Mucosa of stomach (tissue), 1 donor: ENCODE measurements around the gene FCHO2.
"Not testable (repeated sequence)": the region's sequence is repeated elsewhere in the genome, so short reads cannot be mapped to it uniquely, and the experiment has no call there.

ENCODE experiments used
- H3K27me3 ChIP-seq: one replicate; pipeline ENCODE4 v1.7.0; 2013; ENCODE audit warnings: mild to moderate bottlenecking, low read length; ENCODE audit not compliant: control insufficient read depth, insufficient read depth
- H3K36me3 ChIP-seq: one replicate; pipeline ENCODE4 v1.7.0; 2013; ENCODE audit warnings: low read length; ENCODE audit not compliant: control insufficient read depth, insufficient read depth
- H3K4me1 ChIP-seq: one replicate; pipeline ENCODE4 v1.7.0; 2013; ENCODE audit warnings: mild to moderate bottlenecking, low read length; ENCODE audit not compliant: control insufficient read depth, insufficient read depth
- H3K4me3 ChIP-seq: one replicate; pipeline ENCODE4 v1.7.0; 2013; ENCODE audit warnings: low read length
- H3K9ac ChIP-seq: one replicate; pipeline ENCODE4 v1.7.0; 2013; ENCODE audit warnings: mild to moderate bottlenecking, low read length, moderate library complexity
- H3K9me3 ChIP-seq: one replicate; pipeline ENCODE4 v1.7.0; 2013; ENCODE audit warnings: mild to moderate bottlenecking, low read length, moderate library complexity; ENCODE audit not compliant: control insufficient read depth
- donor health status: Pancreatic carcinoma.

The FCHO2 gene

DNA sequence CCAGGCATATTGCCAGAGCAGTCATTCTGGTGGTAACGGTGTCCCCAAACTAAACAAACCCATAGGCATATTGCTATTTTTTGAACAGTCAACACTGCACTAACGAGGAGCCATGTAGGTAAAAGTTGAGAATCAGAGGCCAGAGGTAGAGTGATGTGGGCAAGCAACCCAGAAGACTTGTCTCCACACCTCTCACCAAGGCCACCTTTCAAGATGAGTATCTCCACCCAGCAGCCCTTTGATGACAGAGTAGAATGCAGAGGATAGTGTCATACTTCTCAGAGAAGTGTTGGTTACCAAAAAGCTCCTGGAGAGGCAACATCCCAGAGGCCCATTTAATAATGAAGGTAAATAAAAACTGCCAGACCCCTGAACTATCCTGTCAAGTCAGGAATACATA is 63.9 kb downstream of the FCHO2 start:
- Histone ChIP-seq H3K4me3 (no peak overlapping the region), H3K4me1 (no peaks in the 10 kb centered on the region), H3K9ac (no peak overlapping the region), H3K36me3 (no peaks in the 10 kb centered on the region), H3K9me3 (no peaks in the 10 kb centered on the region), H3K27me3 (no peaks in the 10 kb centered on the region)

DNA sequence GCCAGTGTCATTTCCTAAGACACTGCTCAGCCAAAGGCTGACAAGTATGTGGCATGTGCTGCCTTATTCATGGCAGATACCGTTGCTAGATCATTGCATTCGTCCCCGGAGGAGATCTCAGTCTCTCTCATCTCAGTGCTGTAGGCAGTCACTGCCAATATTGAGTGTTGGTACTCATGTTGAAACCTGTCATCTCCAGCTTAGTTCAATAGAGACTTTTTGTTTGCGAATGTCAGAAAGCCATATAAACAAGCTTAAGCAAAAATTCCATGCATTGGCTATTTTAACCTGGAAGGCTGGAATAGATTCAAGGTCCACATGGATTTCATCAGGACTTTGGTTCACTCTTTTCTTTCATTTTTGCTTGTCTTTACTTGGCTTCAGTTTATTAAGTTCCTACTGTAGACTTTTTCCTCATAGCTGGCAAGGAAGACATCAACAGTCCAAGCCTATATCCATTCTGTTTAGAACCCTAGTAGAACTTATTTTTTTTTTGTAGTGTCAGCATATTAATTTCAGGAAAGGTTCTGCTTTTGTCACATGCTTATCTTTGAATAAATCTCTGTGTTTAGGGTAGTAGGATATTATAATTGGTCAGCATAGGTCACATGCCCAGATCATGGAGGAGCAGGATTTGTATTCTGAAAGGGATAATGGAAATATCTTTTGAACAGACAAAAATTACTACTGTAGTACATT is 66.8 kb downstream of the FCHO2 start:
- no peaks in the 10 kb centered on the region for H3K27me3 ChIP-seq
- no peak overlapping the region for H3K9ac ChIP-seq
- H3K9me3 ChIP-seq, result no peaks in the 10 kb centered on the region
- no peak overlapping the region for H3K4me3 ChIP-seq
- H3K4me1 ChIP-seq, result no peaks in the 10 kb centered on the region
- H3K36me3 ChIP-seq, result no peaks in the 10 kb centered on the region

DNA sequence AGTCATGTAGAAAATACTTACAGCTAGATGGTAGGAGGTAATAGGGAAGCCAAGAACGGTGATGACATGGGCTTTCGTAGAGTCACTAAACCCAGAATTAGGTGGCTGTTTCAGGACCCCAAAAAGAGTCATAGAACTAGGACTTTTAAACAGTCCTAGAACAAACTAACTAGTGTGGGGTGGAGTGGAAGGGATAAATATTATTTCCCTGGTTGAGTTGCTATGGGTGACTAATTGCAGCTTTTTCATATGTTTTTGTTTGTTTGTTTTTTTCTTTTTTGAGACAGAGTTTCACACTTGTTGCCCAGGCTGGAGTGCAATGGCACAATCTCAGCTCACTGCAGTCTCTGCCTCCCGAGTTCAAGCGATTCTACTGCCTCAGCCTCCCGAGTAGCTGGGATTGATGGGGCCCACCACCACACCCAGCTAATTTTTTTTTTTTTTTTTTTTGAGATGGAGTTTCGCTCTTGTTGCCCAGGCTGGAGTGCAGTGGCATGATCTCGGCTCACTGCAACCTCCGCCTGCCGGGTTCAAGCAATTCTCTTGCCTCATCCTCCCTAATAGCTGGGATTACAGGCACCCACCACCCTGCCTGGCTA is 69.2 kb downstream of the FCHO2 start:
- not testable (repeated sequence) for H3K9ac ChIP-seq, H3K9me3 ChIP-seq, H3K27me3 ChIP-seq, H3K36me3 ChIP-seq, H3K4me3 ChIP-seq, H3K4me1 ChIP-seq

DNA sequence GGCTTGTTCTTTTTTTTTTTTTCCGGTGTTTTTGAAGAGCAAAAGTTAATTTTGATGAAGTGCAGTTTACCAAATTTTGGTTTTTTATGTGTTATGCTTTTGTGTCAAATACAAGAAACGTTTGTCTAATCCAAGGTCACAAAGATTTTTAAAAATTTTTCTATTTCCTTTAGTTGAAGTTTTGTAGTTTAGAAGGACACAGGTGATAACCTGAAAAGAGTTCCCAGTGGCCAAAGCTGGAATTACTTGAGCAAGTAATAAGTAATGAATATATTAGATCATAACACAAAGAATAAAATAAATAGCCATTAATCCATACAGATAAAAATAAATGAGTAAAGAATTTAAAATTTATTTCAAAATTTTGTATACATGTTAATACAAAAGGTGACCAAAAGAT is 71.5 kb downstream of the FCHO2 start:
- Histone ChIP-seq H3K4me3 (no peak overlapping the region), H3K27me3 (no peaks in the 10 kb centered on the region), H3K4me1 (peaks cover 9% of the 10 kb centered on the region), H3K36me3 (no peaks in the 10 kb centered on the region), H3K9ac (no peak overlapping the region), H3K9me3 (no peaks in the 10 kb centered on the region)

DNA sequence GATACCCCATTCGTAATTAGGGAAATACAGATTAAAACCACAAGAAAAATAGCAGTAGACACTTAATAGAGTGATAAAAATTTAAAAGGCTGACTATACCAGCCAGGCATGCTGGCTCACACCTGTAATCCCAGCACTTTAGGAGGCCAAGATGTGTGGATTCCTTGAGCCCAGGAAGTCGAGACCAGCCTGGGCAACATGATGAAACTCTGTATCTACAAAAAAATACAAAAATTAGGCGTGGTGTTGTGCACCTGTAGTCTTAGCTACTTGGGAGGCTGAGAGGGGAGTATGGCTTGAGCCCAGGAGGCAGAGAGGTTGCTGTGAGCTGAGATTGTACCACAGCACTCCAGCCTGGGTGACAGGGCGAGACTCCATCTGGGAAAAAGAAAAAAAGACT is 72.0 kb downstream of the FCHO2 start:
- Histone ChIP-seq H3K9me3 (no peaks in the 10 kb centered on the region), H3K27me3 (no peaks in the 10 kb centered on the region), H3K4me3 (no peak overlapping the region), H3K36me3 (no peaks in the 10 kb centered on the region), H3K4me1 (peaks cover 9% of the 10 kb centered on the region), H3K9ac (no peak overlapping the region)

DNA sequence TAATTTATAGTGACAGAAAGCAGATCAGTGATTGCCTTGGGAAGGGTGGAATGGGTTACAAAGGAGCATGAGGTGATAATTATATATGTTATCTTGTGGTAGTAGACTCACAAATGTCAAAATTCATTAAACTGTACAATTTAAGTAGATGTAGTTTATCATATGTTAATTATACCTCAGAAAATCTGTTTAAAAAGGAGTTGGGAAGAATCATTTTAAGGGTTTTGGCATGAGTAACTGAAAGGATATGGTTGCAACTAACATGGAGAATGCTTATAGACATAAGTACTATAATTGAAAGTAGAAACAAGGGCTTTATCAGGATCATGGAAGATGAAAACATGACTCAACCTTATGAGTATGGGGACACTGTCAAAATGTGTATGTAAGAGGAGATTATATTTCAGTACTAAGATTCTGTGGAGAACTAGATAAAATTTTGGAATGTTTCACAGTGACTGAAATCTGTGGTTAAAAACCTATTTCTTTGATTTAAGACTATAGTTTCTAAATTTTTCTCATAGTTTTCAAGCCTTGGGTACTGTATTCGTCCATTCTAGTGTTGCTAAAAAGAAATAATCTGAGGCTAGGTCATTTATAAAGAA is 73.3 kb downstream of the FCHO2 start:
- no peak overlapping the region for H3K4me3 ChIP-seq
- H3K36me3 ChIP-seq, result no peaks in the 10 kb centered on the region
- no peaks in the 10 kb centered on the region for H3K9me3 ChIP-seq
- no peaks in the 10 kb centered on the region for H3K27me3 ChIP-seq
- H3K4me1 ChIP-seq, result peaks cover 9% of the 10 kb centered on the region
- H3K9ac ChIP-seq, result no peak overlapping the region

DNA sequence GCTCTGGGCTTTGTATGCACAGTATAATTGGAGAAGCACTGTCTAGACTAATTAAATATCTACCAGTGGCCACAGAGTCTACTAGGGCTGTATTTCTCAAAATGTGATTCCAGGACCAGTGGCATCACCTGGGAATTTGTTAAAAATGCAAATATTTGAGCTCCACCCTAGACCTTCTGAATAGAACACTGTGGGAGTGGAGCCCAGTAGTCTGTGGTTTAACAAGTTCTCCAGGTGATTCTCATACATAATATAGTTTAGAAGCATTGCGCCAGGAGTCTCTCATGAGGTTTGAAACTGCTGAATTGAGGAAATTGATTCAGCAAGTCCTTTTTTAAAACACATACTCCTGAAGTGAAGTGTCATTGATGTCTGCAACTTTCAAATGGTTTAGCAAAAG is 74.7 kb downstream of the FCHO2 start:
- no peak overlapping the region for H3K4me3 ChIP-seq
- peaks cover 9% of the 10 kb centered on the region for H3K4me1 ChIP-seq
- no peaks in the 10 kb centered on the region for H3K36me3 ChIP-seq
- no peaks in the 10 kb centered on the region for H3K27me3 ChIP-seq
- H3K9ac ChIP-seq, result no peak overlapping the region
- no peaks in the 10 kb centered on the region for H3K9me3 ChIP-seq

DNA sequence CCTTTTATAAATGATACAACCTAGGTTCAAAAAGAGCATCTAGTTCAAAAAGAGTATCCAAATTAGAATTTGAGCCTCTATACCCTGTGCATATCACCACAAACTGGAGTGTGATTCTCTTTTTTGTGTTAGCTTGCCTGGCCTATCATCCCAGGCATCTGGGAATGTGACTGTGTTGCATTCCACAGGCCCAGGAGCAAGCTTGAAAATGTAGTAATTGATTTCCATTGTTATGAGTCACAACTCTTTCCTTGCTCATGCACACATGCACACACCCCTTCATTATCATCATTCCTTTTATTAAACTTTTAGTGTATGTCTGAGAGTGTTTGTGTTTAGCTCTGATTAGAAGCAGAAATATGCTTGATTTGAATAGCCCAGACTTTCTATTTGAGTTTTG is 75.2 kb downstream of the FCHO2 start:
- Histone ChIP-seq H3K4me3 (no peak overlapping the region), H3K27me3 (no peaks in the 10 kb centered on the region), H3K4me1 (peaks cover 9% of the 10 kb centered on the region), H3K9ac (no peak overlapping the region), H3K9me3 (no peaks in the 10 kb centered on the region), H3K36me3 (no peaks in the 10 kb centered on the region)

DNA sequence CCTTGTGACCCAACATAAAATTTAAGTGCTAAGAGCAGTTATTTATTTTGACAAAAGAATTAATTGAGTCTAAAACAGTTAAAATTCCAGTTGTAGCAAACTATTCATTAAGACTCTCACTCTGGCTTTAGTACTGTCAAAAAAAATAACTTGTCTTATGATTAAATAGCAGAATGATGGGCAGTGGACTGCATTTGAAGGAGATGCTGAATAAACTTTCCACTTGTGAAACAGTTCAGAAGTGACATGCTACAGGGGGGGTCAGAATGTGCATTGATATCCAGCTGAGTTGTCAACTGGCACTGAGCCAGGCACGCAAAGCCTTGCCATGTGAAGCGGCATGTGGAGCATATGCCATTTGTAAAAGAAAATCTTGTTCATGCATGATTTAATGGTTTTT is 76.0 kb downstream of the FCHO2 start:
- H3K27me3 ChIP-seq, result no peaks in the 10 kb centered on the region
- no peak overlapping the region for H3K4me3 ChIP-seq
- no peak overlapping the region for H3K9ac ChIP-seq
- H3K9me3 ChIP-seq, result no peaks in the 10 kb centered on the region
- H3K36me3 ChIP-seq, result no peaks in the 10 kb centered on the region
- H3K4me1 ChIP-seq, result peaks cover 9% of the 10 kb centered on the region

DNA sequence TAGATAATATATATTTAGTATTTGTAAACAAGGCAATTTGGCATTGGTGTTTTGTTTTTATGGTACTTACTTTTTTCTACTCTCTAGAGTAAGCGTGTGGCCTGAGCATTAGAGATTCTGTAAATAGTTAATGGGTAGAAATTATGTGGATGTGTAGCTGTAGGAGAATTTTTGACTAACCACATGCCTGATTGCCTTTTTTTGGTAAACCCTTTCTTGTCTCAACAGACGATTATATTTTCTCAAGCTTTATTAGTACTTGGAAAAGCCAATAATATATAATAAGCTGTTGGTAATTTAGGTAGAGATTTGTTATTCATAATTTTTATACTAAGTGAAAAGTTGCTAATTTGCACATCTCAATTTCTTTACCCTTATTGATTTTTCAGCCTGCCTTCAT is 76.8 kb downstream of the FCHO2 start:
- H3K27me3 ChIP-seq, result no peaks in the 10 kb centered on the region
- H3K9me3 ChIP-seq, result no peaks in the 10 kb centered on the region
- no peak overlapping the region for H3K4me3 ChIP-seq
- H3K36me3 ChIP-seq, result no peaks in the 10 kb centered on the region
- peaks cover 9% of the 10 kb centered on the region for H3K4me1 ChIP-seq
- no peak overlapping the region for H3K9ac ChIP-seq

DNA sequence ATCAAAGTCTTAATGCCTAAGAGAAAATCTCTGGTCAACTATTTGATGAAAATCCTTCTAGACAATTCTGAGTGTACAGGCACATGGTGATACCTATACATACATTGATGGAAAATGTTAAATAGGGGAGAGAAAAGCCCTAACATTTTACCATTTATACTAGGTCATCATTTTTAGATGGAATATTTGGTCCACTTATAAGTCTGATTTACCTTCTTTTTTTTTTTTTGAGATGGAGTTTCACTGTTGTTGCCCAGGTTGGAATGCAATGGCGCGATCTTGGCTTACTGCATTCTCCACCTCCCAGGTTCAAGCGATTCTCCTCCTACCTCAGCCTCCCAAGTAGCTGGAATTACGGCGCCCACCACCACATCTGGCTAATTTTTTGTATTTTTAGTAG is 81.7 kb downstream of the FCHO2 start:
- Histone ChIP-seq H3K27me3 (no peaks in the 10 kb centered on the region), H3K9me3 (no peaks in the 10 kb centered on the region), H3K4me3 (no peak overlapping the region), H3K4me1 (no peaks in the 10 kb centered on the region), H3K36me3 (no peaks in the 10 kb centered on the region), H3K9ac (no peak overlapping the region)

DNA sequence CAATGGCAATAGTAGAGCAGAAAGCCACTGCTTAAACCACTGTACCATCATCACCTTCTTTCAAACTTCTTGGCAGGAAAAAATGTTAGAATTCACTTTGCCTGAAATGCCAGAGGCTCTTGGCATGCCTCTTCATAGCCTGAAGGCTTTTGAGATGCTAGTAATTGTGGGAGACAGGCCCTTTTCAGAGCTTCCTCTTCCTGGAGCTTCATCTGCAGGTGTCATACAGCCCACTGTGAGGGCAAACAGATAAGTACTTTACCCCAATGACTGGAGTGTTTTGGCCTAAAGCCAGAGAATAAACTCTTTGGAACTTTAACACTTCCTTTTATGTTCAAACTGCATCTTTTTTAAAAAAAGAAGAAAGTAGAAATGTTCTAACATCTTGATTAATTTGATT is 83.2 kb downstream of the FCHO2 start:
- Histone ChIP-seq H3K9me3 (no peaks in the 10 kb centered on the region), H3K4me1 (no peaks in the 10 kb centered on the region), H3K9ac (no peak overlapping the region), H3K4me3 (no peak overlapping the region), H3K27me3 (no peaks in the 10 kb centered on the region), H3K36me3 (no peaks in the 10 kb centered on the region)
